HepG2 (cell line): ENCODE measurements around the gene GOT2. TPM values are rescaled to one million over a fixed set of nuclear protein-coding genes. Genes with fewer than 3 reads are reported as not detected.
A peak's percentile ranks its signal among the peaks of the same experiment; 100 is the strongest.

Source experiments
- ARNTL ChIP-seq: sonication (generic); formaldehyde crosslinking; IDR thresholded peaks from 2 replicates; pipeline ENCODE4 v1.4.0; 2020; ENCODE audit warnings: mild to moderate bottlenecking, missing genetic modification reagents
- CCAR2 ChIP-seq: fragments of 200-400 bp; formaldehyde crosslinking; optimal IDR thresholded peaks from 2 replicates; pipeline ENCODE3; 2018; ENCODE audit warnings: low read depth, mild to moderate bottlenecking, low read length, moderate library complexity
- EHMT2 ChIP-seq: fragments of 200-600 bp; sonication (generic); IDR thresholded peaks from 2 replicates; pipeline ENCODE4 v1.7.0; 2017; ENCODE audit warnings: antibody characterized with exemption, low read depth, low read length, borderline replicate concordance
- FOXK2 ChIP-seq: fragments of 450-650 bp; IDR thresholded peaks from 2 replicates; pipeline ENCODE4 v1.6.1; 2016
- GPN1 ChIP-seq: sonication (generic); formaldehyde crosslinking; IDR thresholded peaks from 2 replicates; pipeline ENCODE4 v1.5.1; 2020; ENCODE audit warnings: missing genetic modification reagents, borderline replicate concordance
- JUNB ChIP-seq: sonication (generic); formaldehyde crosslinking; IDR thresholded peaks from 2 replicates; pipeline ENCODE4 v1.8.0; 2022; ENCODE audit warnings: missing genetic modification reagents, mild to moderate bottlenecking, borderline replicate concordance
- NCOA2 ChIP-seq: sonication (generic); formaldehyde crosslinking; IDR thresholded peaks from 2 replicates; pipeline ENCODE4 v1.8.0; 2022; ENCODE audit warnings: inconsistent platforms
- NPAS2 ChIP-seq: sonication (generic); formaldehyde crosslinking; IDR thresholded peaks from 2 replicates; pipeline ENCODE4 v1.8.0; 2022; ENCODE audit warnings: mild to moderate bottlenecking, missing genetic modification reagents, borderline replicate concordance
- ONECUT2 ChIP-seq: sonication (generic); formaldehyde crosslinking; IDR thresholded peaks from 2 replicates; pipeline ENCODE4 v1.4.0; 2020; ENCODE audit warnings: missing genetic modification reagents
- POLR2G ChIP-seq: fragments of 200-400 bp; formaldehyde crosslinking; IDR thresholded peaks from 2 replicates; pipeline ENCODE4 v1.6.1; 2018; ENCODE audit warnings: mild to moderate bottlenecking, low read depth, low read length, moderate library complexity
- SAFB2 ChIP-seq: sonication (generic); formaldehyde crosslinking; IDR thresholded peaks from 2 replicates; pipeline ENCODE4 v1.5.1; 2020; ENCODE audit warnings: missing genetic modification reagents, low read depth, mild to moderate bottlenecking, borderline replicate concordance
- SALL1 ChIP-seq: sonication (generic); formaldehyde crosslinking; IDR thresholded peaks from 2 replicates; pipeline ENCODE4 v1.8.0; 2022; ENCODE audit warnings: mild to moderate bottlenecking, missing genetic modification reagents
- TEAD3 ChIP-seq: optimal IDR thresholded peaks from 2 replicates; pipeline ENCODE3; 2016; ENCODE audit warnings: borderline replicate concordance
- ZBTB20 ChIP-seq: sonication (generic); formaldehyde crosslinking; IDR thresholded peaks from 2 replicates; pipeline ENCODE4 v1.8.1; 2023; ENCODE audit warnings: missing genetic modification reagents, low read depth, mild to moderate bottlenecking, borderline replicate concordance
- ZBTB3 ChIP-seq: sonication (generic); formaldehyde crosslinking; IDR thresholded peaks from 2 replicates; pipeline ENCODE4 v1.4.0; 2020; ENCODE audit warnings: low read depth, mild to moderate bottlenecking, moderate library complexity, missing genetic modification reagents, borderline replicate concordance
- ZKSCAN1 ChIP-seq: fragments of 150-350 bp; IDR thresholded peaks from 2 replicates; pipeline ENCODE4 v1.6.1; 2014; ENCODE audit warnings: low read length
- ZNF431 ChIP-seq: sonication (generic); formaldehyde crosslinking; IDR thresholded peaks from 2 replicates; pipeline ENCODE4 v1.9.0; 2022; ENCODE audit warnings: missing genetic modification reagents, low read depth, mild to moderate bottlenecking, borderline replicate concordance
- ZNF484 ChIP-seq: sonication (generic); formaldehyde crosslinking; IDR thresholded peaks from 2 replicates; pipeline ENCODE4 v1.5.1; 2020; ENCODE audit warnings: mild to moderate bottlenecking, low read depth, missing genetic modification reagents, borderline replicate concordance
- ZNF577 ChIP-seq: sonication (generic); formaldehyde crosslinking; IDR thresholded peaks from 2 replicates; pipeline ENCODE4 v1.4.0; 2020; ENCODE audit warnings: mild to moderate bottlenecking, low read depth, missing genetic modification reagents, borderline replicate concordance
- ZNF619 ChIP-seq: sonication (generic); formaldehyde crosslinking; IDR thresholded peaks from 2 replicates; pipeline ENCODE4 v1.4.0; 2020; ENCODE audit warnings: mild to moderate bottlenecking, missing genetic modification reagents
- ZNF672 ChIP-seq: sonication (generic); formaldehyde crosslinking; IDR thresholded peaks from 2 replicates; pipeline ENCODE4 v1.8.1; 2022; ENCODE audit warnings: missing genetic modification reagents
- ZNF883 ChIP-seq: sonication (generic); formaldehyde crosslinking; IDR thresholded peaks from 2 replicates; pipeline ENCODE4 v1.5.1; 2020; ENCODE audit warnings: mild to moderate bottlenecking, missing genetic modification reagents; ENCODE audit errors: not compliant biosample characterization
- ZSCAN25 ChIP-seq: sonication (generic); formaldehyde crosslinking; IDR thresholded peaks from 2 replicates; pipeline ENCODE4 v1.8.0; 2022; ENCODE audit warnings: mild to moderate bottlenecking, missing genetic modification reagents
- polyA plus RNA-seq, 8 experiments: library from polyadenylated mRNA; depleted of rRNA in 3 of 8; stranded (reverse) in 7 of 8; unstranded in 1 of 8; fragments of >200 nt; fragmentation: Illumina TruSeq in 4 of 8; extraction: Trizol in 4 of 8; gene quantifications; 2 replicates each; pipeline versions ENCODE4 v1.2.1 to v1.2.3, GENCODE V29; 2011 to 2016; ENCODE audit warnings: low read depth in 4 of 8, missing spikeins in 1 of 8, mixed read lengths in 1 of 8; ENCODE audit not compliant: insufficient read depth in 1 of 8
- total RNA-seq, 5 experiments: library from RNA; depleted of rRNA; stranded (reverse); fragments of >200 nt; fragmentation: Illumina TruSeq; extraction: Trizol; gene quantifications; 2 replicates each; pipeline ENCODE4 v1.2.3, GENCODE V29; 2016; ENCODE audit warnings: low read depth in 1 of 5
- TF ChIP-seq, protein P1 (sequence below): sonication (generic); formaldehyde crosslinking; IDR thresholded peaks from 2 replicates; pipeline ENCODE4 v1.8.0; 2022; ENCODE audit warnings: mild to moderate bottlenecking, missing genetic modification reagents, moderate library complexity
- TF ChIP-seq, protein P2 (sequence below): sonication (generic); formaldehyde crosslinking; IDR thresholded peaks from 2 replicates; pipeline ENCODE4 v1.4.0; 2020; ENCODE audit warnings: missing genetic modification reagents

The GOT2 gene
- total and polyA plus RNA-seq, 2 of the 13 experiments (the other 11 are each of a cell fraction or from before 2014, with no cell fraction given), result 32.6 to 121 TPM

DNA sequence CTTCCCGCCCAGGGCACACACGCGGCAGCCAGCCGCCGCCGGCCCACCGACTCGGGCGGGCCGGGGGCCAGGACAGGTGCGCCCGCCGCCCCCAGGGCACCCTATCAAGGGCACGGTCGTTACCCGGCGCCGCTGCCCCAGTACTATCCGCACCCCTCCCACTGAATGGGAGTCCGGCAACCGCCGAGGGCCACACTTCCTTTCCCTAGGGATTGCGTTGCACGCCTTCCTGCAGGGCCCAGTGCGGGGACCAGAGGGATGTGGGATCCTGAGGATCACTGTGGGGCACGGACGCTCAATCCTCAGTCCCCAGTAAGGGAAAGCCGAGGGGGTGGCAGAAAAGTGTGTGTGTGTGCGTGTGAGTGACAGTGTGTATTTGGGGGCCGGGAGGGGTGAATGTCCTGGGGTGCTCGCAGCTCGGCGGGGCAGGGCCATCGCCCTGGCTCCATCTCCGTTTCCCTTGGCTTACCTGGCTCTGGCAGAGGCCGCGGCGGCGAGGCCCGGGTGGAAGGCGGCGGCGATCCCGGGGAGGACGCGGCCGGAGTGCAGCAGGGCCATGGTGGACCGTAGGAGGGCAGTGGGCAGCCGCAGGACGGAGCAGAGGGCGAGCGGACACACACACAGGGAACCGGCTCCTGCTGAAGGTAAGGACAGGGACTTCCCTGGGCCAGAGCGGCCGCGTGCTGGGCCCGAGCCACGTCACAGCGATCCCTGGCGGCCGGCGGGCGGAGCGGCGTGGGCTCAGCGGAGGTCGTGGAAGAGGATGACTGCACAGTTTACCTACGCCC is at the start of gene GOT2 (continued):
- peak; percentile 34; the same call in 1 of the 2 replicates for TF ChIP-seq GPN1 (CRISPR knock-in tag)
- TF ChIP-seq ZNF672 (CRISPR knock-in tag), result 0 out of 2 replicates have a peak, but pooled peaks have one; percentile 66
- no peak for TF ChIP-seq EHMT2
- TF ChIP-seq ARNTL (CRISPR knock-in tag), result peak; percentile 42; the same call in 1 of the 2 replicates
- TF ChIP-seq ZNF577 (CRISPR knock-in tag), result no peak
- peak; percentile 88 for TF ChIP-seq SALL1 (CRISPR knock-in tag)
- peak; percentile 95 for TF ChIP-seq ZNF619
- peak; percentile 86; the same call in 1 of the 2 replicates for TF ChIP-seq ZNF431 (CRISPR knock-in tag)
- TF ChIP-seq ZSCAN25 (CRISPR knock-in tag), result peak; percentile 90
- peak; percentile 44 for TF ChIP-seq ZNF883 (CRISPR knock-in tag)
- no peak for TF ChIP-seq JUNB (CRISPR knock-in tag)
- peak; percentile 85 for TF ChIP-seq SAFB2
- peak; percentile 91 for TF ChIP-seq TEAD3 (CRISPR knock-in tag)
- TF ChIP-seq ZKSCAN1, result peak; percentile 36; the same call in 1 of the 2 replicates
- peak; percentile 83 for TF ChIP-seq POLR2G
- TF ChIP-seq NCOA2 (CRISPR knock-in tag), result peak; percentile 55; the same call in 1 of the 2 replicates
- TF ChIP-seq NPAS2, result no peak
- no peak for TF ChIP-seq FOXK2
- TF ChIP-seq ZBTB3 (CRISPR knock-in tag), result no peak
- no peak for TF ChIP-seq CCAR2
- TF ChIP-seq, protein P1, sequence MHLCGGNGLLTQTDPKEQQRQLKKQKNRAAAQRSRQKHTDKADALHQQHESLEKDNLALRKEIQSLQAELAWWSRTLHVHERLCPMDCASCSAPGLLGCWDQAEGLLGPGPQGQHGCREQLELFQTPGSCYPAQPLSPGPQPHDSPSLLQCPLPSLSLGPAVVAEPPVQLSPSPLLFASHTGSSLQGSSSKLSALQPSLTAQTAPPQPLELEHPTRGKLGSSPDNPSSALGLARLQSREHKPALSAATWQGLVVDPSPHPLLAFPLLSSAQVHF, result peak; percentile 78
- peak; percentile 44; the same call in 1 of the 2 replicates for TF ChIP-seq ONECUT2 (CRISPR knock-in tag)
- no peak; the same call in 1 of the 2 replicates for TF ChIP-seq ZBTB20 (CRISPR knock-in tag)
- TF ChIP-seq, protein P2, sequence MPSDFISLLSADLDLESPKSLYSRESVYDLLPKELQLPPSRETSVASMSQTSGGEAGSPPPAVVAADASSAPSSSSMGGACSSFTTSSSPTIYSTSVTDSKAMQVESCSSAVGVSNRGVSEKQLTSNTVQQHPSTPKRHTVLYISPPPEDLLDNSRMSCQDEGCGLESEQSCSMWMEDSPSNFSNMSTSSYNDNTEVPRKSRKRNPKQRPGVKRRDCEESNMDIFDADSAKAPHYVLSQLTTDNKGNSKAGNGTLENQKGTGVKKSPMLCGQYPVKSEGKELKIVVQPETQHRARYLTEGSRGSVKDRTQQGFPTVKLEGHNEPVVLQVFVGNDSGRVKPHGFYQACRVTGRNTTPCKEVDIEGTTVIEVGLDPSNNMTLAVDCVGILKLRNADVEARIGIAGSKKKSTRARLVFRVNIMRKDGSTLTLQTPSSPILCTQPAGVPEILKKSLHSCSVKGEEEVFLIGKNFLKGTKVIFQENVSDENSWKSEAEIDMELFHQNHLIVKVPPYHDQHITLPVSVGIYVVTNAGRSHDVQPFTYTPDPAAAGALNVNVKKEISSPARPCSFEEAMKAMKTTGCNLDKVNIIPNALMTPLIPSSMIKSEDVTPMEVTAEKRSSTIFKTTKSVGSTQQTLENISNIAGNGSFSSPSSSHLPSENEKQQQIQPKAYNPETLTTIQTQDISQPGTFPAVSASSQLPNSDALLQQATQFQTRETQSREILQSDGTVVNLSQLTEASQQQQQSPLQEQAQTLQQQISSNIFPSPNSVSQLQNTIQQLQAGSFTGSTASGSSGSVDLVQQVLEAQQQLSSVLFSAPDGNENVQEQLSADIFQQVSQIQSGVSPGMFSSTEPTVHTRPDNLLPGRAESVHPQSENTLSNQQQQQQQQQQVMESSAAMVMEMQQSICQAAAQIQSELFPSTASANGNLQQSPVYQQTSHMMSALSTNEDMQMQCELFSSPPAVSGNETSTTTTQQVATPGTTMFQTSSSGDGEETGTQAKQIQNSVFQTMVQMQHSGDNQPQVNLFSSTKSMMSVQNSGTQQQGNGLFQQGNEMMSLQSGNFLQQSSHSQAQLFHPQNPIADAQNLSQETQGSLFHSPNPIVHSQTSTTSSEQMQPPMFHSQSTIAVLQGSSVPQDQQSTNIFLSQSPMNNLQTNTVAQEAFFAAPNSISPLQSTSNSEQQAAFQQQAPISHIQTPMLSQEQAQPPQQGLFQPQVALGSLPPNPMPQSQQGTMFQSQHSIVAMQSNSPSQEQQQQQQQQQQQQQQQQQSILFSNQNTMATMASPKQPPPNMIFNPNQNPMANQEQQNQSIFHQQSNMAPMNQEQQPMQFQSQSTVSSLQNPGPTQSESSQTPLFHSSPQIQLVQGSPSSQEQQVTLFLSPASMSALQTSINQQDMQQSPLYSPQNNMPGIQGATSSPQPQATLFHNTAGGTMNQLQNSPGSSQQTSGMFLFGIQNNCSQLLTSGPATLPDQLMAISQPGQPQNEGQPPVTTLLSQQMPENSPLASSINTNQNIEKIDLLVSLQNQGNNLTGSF (CRISPR knock-in tag), result peak; percentile 90
- TF ChIP-seq ZNF484 (CRISPR knock-in tag), result no peak
